K562 (cell line): ENCODE data around the gene POLR2L. TPM values are rescaled to one million over a fixed set of nuclear protein-coding genes. Genes with fewer than 3 reads are reported as not detected.

Experiments used
- BRF2 ChIP-seq: IDR thresholded peaks from 3 replicates; pipeline ENCODE4 v1.6.1; 2011; ENCODE audit warnings: borderline replicate concordance, mild to moderate bottlenecking; ENCODE audit not compliant: insufficient read length, insufficient read depth
- CREB3L1 ChIP-seq: fragments of 450-650 bp; IDR thresholded peaks from 2 replicates; pipeline ENCODE4 v1.6.1; 2014; ENCODE audit warnings: low read depth, mild to moderate bottlenecking, moderate library complexity, borderline replicate concordance
- DDX20 ChIP-seq: fragments of 450-650 bp; IDR thresholded peaks from 2 replicates; pipeline ENCODE4 v1.6.1; 2016; ENCODE audit warnings: missing genetic modification characterization, low read depth, mild to moderate bottlenecking, missing compliant biosample characterization, moderate library complexity
- DPF2 ChIP-seq: fragments of 450-650 bp; IDR thresholded peaks from 2 replicates; pipeline ENCODE4 v1.6.1; 2016
- HNRNPL ChIP-seq: fragments of 200-400 bp; formaldehyde crosslinking; IDR thresholded peaks from 2 replicates; pipeline ENCODE4 v1.6.1; 2017; ENCODE audit warnings: low read depth, mild to moderate bottlenecking, low read length
- MEF2D ChIP-seq: conservative IDR thresholded peaks from 2 replicates; pipeline ENCODE4 v1.6.1; 2016; ENCODE audit warnings: low read depth, missing genetic modification characterization, missing compliant biosample characterization
- NCOR1 ChIP-seq: fragments of 450-650 bp; IDR thresholded peaks from 2 replicates; pipeline ENCODE4 v1.6.1; 2016; ENCODE audit warnings: mild to moderate bottlenecking, moderate library complexity
- NFRKB ChIP-seq: fragments of 450-650 bp; IDR thresholded peaks from 2 replicates; pipeline ENCODE4 v1.6.1; 2016; ENCODE audit warnings: low read depth
- PHF8 ChIP-seq: fragments of 200-600 bp; sonication (generic); IDR thresholded peaks from 2 replicates; pipeline ENCODE4 v1.6.1; 2012; ENCODE audit warnings: mixed run types, mild to moderate bottlenecking, inconsistent platforms, low read length, moderate library complexity, borderline replicate concordance
- PKNOX1 ChIP-seq: fragments of 450-650 bp; IDR thresholded peaks from 2 replicates; pipeline ENCODE4 v1.6.1; 2016
- ZBTB40 ChIP-seq, 2 experiments: fragments of 450-650 bp in 1 of 2; sonication (generic) in 1 of 2; formaldehyde crosslinking in 1 of 2; IDR thresholded peaks; 2 replicates each; pipeline versions ENCODE4 v1.7.1 to v1.9.0; 2016 to 2022; ENCODE audit warnings: inconsistent platforms in 1 of 2, mild to moderate bottlenecking in 1 of 2, missing genetic modification reagents in 1 of 2
- ZNF316 ChIP-seq: fragments of 450-650 bp; IDR thresholded peaks from 2 replicates; pipeline ENCODE4 v1.6.1; 2016
- ZNF668 ChIP-seq: fragments of 250-450 bp; sonication (Bioruptor Pico); IDR thresholded peaks from 2 replicates; pipeline ENCODE4 v1.8.0; 2022; ENCODE audit warnings: mild to moderate bottlenecking, inconsistent platforms
- ZNF695 ChIP-seq: fragments of 450-650 bp; formaldehyde crosslinking; IDR thresholded peaks from 2 replicates; pipeline ENCODE4 v1.4.0; 2020; ENCODE audit warnings: mild to moderate bottlenecking, moderate library complexity
- polyA plus RNA-seq, 8 experiments: library from polyadenylated mRNA; depleted of rRNA in 4 of 8; stranded (reverse) in 5 of 8; unstranded in 3 of 8; fragments of >200 nt; fragmentation: Nextera tagmentation in 2 of 8; fragmentation: Illumina TruSeq in 1 of 8; extraction: Ambion mirVana in 2 of 8; extraction: Trizol in 1 of 8; gene quantifications; 2 replicates each; pipeline versions ENCODE4 v1.2.1 to v1.2.3, GENCODE V29; 2011 to 2014; ENCODE audit warnings: inconsistent platforms in 1 of 8, missing spikeins in 1 of 8
- total RNA-seq, 7 experiments: library from RNA; depleted of rRNA in 6 of 7; stranded (reverse); fragments of >200 nt in 6 of 7; fragmentation: Illumina TruSeq in 2 of 7; extraction: Trizol in 2 of 7; gene quantifications; 2 replicates each; pipeline versions ENCODE4 v1.2.1 to v1.2.3, GENCODE V29; 2011 to 2021; ENCODE audit warnings: low replicate concordance in 1 of 7

Gene POLR2L
- total and polyA plus RNA-seq, 9 of the 15 experiments (the other 6 are each of a cell fraction or from before 2014, with no cell fraction given): 38.3 to 688 (median 108) TPM

GRCh38 chr11:832529-833113 is 9.7 kb downstream of the POLR2L start, which contains the start of gene CD151 (continued):
- TF ChIP-seq DPF2: peak; percentile 52; the same call in 1 of the 2 replicates
- no peak for TF ChIP-seq PKNOX1
- TF ChIP-seq NFRKB: no peak
- TF ChIP-seq NCOR1: no peak
- peak; percentile 56 for TF ChIP-seq HNRNPL
- TF ChIP-seq CREB3L1: no peak
- no peak for TF ChIP-seq ZNF668 (CRISPR knock-in tag)
- no peak for TF ChIP-seq ZNF316
- no peak for TF ChIP-seq ZBTB40 (IDR thresholded peaks at IDR 0.05)
- no peak for TF ChIP-seq ZBTB40 (CRISPR knock-in tag; IDR thresholded peaks at IDR 0.05)
- no peak for TF ChIP-seq DDX20 (tag)
- no peak for TF ChIP-seq MEF2D
- TF ChIP-seq PHF8: peak; percentile 78; the same call in 1 of the 2 replicates
- no peak for TF ChIP-seq ZNF695
- TF ChIP-seq BRF2: no peak
